IMR-90 (cell line): ENCODE results near the gene PDIA2.

Source experiments
- POLR2A ChIP-seq: IDR thresholded peaks from 2 replicates; pipeline ENCODE4 v1.6.1; 2012; ENCODE audit warnings: mild to moderate bottlenecking, low read depth, low read length
- RAD21 ChIP-seq: IDR thresholded peaks from 2 replicates; pipeline ENCODE4 v1.6.1; 2012; ENCODE audit warnings: low read length, improper control_type of control experiment
- USF2 ChIP-seq: fragments of 150-350 bp; IDR thresholded peaks from 2 replicates; pipeline ENCODE4 v1.6.1; 2017; ENCODE audit warnings: mild to moderate bottlenecking, antibody characterized with exemption, low read length, low read depth

GRCh38 chr16:280991-281659 is 1.8 kb upstream of the PDIA2 start:
- TF ChIP-seq RAD21 (no peak), POLR2A (no peak), USF2 (no peak)
